GM12878 (cell line): ENCODE results near the gene CDH1. TPM values are rescaled to one million over a fixed set of nuclear protein-coding genes. Genes with fewer than 3 reads are reported as not detected.

Experiments used
- BACH1 ChIP-seq: fragments of 450-650 bp; IDR thresholded peaks from 2 replicates; pipeline ENCODE4 v1.6.1; 2017; ENCODE audit warnings: mild to moderate bottlenecking, borderline replicate concordance
- BRCA1 ChIP-seq: IDR thresholded peaks from 2 replicates; pipeline ENCODE4 v1.6.1; 2011; ENCODE audit warnings: low read depth, low read length, improper control_type of control experiment
- E2F4 ChIP-seq: IDR thresholded peaks from 2 replicates; pipeline ENCODE4 v1.6.1; 2012; ENCODE audit warnings: low read depth, low read length, improper control_type of control experiment
- RUNX3 ChIP-seq: IDR thresholded peaks from 2 replicates; pipeline ENCODE4 v1.6.1; 2012; ENCODE audit warnings: low read length, inconsistent platforms
- polyA plus RNA-seq, 11 experiments: library from polyadenylated mRNA; depleted of rRNA in 4 of 11; unstranded in 6 of 11; stranded (reverse) in 5 of 11; fragments of >200 nt; fragmentation: Nextera tagmentation in 4 of 11; fragmentation: Illumina TruSeq in 1 of 11; extraction: Ambion mirVana in 4 of 11; extraction: Trizol in 1 of 11; gene quantifications; 1 replicate in 1 of 11; 2 replicates in 10 of 11; pipeline versions ENCODE4 v1.2.1 to v1.2.3, GENCODE V29; 2011 to 2016; ENCODE audit warnings: inconsistent platforms in 2 of 11, missing spikeins in 2 of 11, low read depth in 1 of 11
- total RNA-seq, 4 experiments: library from RNA; depleted of rRNA in 3 of 4; stranded (reverse); fragments of >200 nt in 3 of 4; fragmentation: Illumina TruSeq in 1 of 4; extraction: Trizol in 1 of 4; gene quantifications; 2 replicates each; pipeline versions ENCODE4 v1.2.1 to v1.2.3, GENCODE V29; 2013 to 2021
- TF ChIP-seq, protein P1 (sequence below): fragments of 450-650 bp; IDR thresholded peaks from 2 replicates; pipeline ENCODE4 v1.6.1; 2017; ENCODE audit warnings: borderline replicate concordance
- TF ChIP-seq, protein P2 (sequence below): IDR thresholded peaks from 2 replicates; pipeline ENCODE4 v1.6.1; 2012; ENCODE audit warnings: improper control_type of control experiment, low read depth, low read length; ENCODE audit not compliant: insufficient replicate concordance

Gene CDH1
- total and polyA plus RNA-seq, 10 of the 15 experiments (the other 5 are each of a cell fraction or from before 2014, with no cell fraction given), result 2.2 to 30.6 (median 17.7) TPM

DNA sequence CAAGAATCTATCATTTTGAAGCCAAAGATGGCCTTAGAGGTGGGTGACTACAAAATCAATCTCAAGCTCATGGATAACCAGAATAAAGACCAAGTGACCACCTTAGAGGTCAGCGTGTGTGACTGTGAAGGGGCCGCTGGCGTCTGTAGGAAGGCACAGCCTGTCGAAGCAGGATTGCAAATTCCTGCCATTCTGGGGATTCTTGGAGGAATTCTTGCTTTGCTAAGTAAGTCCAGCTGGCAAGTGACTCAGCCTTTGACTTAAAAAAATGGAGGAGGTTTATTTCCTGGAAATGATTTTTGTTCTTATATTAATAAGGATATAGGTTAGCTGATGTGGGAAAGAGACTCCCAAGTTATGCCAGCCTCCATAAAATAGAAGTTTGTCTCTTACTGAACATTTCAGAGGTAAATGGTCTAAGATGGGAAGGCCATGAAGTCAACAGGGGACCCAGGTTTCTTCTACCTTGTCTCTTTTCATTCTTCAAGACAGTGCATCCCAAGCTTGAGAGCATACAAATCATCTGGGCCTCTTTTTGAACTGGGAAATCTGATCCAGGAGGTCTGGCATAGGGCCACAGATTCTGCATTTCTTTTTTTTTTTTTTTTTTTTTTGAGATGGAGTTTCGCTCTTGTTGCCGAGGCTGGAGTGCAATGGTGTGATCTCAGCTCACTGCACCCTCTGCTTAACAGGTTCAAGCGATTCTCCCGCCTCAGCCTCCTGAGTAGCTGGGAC is 86.5 kb downstream of the CDH1 start (continued):
- TF ChIP-seq E2F4 (no peak), RUNX3 (no peak), BRCA1 (no peak), BACH1 (no peak)
- TF ChIP-seq, protein P1, sequence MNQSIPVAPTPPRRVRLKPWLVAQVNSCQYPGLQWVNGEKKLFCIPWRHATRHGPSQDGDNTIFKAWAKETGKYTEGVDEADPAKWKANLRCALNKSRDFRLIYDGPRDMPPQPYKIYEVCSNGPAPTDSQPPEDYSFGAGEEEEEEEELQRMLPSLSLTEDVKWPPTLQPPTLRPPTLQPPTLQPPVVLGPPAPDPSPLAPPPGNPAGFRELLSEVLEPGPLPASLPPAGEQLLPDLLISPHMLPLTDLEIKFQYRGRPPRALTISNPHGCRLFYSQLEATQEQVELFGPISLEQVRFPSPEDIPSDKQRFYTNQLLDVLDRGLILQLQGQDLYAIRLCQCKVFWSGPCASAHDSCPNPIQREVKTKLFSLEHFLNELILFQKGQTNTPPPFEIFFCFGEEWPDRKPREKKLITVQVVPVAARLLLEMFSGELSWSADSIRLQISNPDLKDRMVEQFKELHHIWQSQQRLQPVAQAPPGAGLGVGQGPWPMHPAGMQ, result no peak
- TF ChIP-seq, protein P2, sequence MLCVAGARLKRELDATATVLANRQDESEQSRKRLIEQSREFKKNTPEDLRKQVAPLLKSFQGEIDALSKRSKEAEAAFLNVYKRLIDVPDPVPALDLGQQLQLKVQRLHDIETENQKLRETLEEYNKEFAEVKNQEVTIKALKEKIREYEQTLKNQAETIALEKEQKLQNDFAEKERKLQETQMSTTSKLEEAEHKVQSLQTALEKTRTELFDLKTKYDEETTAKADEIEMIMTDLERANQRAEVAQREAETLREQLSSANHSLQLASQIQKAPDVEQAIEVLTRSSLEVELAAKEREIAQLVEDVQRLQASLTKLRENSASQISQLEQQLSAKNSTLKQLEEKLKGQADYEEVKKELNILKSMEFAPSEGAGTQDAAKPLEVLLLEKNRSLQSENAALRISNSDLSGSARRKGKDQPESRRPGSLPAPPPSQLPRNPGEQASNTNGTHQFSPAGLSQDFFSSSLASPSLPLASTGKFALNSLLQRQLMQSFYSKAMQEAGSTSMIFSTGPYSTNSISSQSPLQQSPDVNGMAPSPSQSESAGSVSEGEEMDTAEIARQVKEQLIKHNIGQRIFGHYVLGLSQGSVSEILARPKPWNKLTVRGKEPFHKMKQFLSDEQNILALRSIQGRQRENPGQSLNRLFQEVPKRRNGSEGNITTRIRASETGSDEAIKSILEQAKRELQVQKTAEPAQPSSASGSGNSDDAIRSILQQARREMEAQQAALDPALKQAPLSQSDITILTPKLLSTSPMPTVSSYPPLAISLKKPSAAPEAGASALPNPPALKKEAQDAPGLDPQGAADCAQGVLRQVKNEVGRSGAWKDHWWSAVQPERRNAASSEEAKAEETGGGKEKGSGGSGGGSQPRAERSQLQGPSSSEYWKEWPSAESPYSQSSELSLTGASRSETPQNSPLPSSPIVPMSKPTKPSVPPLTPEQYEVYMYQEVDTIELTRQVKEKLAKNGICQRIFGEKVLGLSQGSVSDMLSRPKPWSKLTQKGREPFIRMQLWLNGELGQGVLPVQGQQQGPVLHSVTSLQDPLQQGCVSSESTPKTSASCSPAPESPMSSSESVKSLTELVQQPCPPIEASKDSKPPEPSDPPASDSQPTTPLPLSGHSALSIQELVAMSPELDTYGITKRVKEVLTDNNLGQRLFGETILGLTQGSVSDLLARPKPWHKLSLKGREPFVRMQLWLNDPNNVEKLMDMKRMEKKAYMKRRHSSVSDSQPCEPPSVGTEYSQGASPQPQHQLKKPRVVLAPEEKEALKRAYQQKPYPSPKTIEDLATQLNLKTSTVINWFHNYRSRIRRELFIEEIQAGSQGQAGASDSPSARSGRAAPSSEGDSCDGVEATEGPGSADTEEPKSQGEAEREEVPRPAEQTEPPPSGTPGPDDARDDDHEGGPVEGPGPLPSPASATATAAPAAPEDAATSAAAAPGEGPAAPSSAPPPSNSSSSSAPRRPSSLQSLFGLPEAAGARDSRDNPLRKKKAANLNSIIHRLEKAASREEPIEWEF, result no peak
